Measurements from ENCODE around the gene NR2C1. TPM values are rescaled to one million over a fixed set of nuclear protein-coding genes. Genes with fewer than 3 reads are reported as not detected.
A peak's percentile ranks its signal among the peaks of the same experiment; 100 is the strongest.

Gene NR2C1
- total RNA-seq, 3 donors from 2014 or later (not counting 1 experiment from before 2014, with no cell fraction given): 41.4 to 58.5 (median 46.9) TPM

DNA sequence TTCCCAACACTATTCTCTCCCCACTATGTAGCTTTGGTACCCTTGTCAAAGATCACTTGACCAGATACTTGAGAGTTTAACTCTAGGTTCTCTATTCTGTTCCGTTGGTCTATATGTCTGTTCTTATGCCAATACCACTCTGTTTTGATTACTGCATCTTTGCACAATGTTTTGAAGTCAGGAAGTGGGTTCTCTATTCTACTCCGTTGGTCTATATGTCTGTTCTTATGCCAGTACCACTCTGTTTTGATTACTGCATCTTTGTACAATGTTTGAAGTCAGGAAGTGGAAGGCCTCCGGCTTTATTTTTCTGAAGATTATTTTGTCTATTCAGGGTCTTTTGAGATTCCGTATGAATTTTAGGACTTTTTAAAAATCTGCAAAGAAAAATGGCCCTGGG, 67.2 kb downstream of the NR2C1 start:
- intact Hi-C loops (cut with micrococcal nuclease): no loop called here
- H3K4me3 ChIP-seq (ENCODE audit: low read length): no peak overlapping the region
- H3K9me3 Mint-ChIP-seq: peaks cover 0 to 6% of the 10 kb centered on the region in 2 donors
- peak overlapping the region; percentile 19 for H3K4me3 Mint-ChIP-seq
- peaks cover 18% of the 10 kb centered on the region for H3K4me1 ChIP-seq (ENCODE audit: control insufficient read depth, insufficient read depth, low read length)
- peaks cover 12% of the 10 kb centered on the region for H3K9me3 ChIP-seq (ENCODE audit: control insufficient read depth, insufficient read depth, low read length)
- DNase-seq: peak in 1 of 2 donors; percentile 21
- H3K27me3 Mint-ChIP-seq (ENCODE audit: low read depth in 2 of 2): no peaks in the 10 kb centered on the region
- no peak overlapping the region for H3K27ac ChIP-seq (ENCODE audit: low read length)
- no peak for ATAC-seq
- H3K36me3 Mint-ChIP-seq: no peaks in the 10 kb centered on the region
- TF ChIP-seq, protein P1, sequence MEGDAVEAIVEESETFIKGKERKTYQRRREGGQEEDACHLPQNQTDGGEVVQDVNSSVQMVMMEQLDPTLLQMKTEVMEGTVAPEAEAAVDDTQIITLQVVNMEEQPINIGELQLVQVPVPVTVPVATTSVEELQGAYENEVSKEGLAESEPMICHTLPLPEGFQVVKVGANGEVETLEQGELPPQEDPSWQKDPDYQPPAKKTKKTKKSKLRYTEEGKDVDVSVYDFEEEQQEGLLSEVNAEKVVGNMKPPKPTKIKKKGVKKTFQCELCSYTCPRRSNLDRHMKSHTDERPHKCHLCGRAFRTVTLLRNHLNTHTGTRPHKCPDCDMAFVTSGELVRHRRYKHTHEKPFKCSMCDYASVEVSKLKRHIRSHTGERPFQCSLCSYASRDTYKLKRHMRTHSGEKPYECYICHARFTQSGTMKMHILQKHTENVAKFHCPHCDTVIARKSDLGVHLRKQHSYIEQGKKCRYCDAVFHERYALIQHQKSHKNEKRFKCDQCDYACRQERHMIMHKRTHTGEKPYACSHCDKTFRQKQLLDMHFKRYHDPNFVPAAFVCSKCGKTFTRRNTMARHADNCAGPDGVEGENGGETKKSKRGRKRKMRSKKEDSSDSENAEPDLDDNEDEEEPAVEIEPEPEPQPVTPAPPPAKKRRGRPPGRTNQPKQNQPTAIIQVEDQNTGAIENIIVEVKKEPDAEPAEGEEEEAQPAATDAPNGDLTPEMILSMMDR (IDR thresholded peaks at IDR 0.05): no peak
- no peak overlapping the region for H3K27ac Mint-ChIP-seq
- WGBS (ENCODE audit: insufficient coverage): 76% methylated on average over 4 of the region's 4 CpGs
- H3K4me1 Mint-ChIP-seq: peaks cover 22 to 23% of the 10 kb centered on the region in 2 donors
- no peaks in the 10 kb centered on the region for H3K27me3 ChIP-seq (ENCODE audit: control insufficient read depth, insufficient read depth, low read length)
- H3K36me3 ChIP-seq (ENCODE audit: control insufficient read depth, insufficient read depth, low read length): peaks cover 2% of the 10 kb centered on the region

GRCh38 chr12:95004610-95005009, 68.8 kb downstream of the NR2C1 start:
- Mint-ChIP-seq H3K36me3 (no peaks in the 10 kb centered on the region), H3K9me3 (peaks cover 0 to 6% of the 10 kb centered on the region in 2 donors), H3K27ac (peak overlapping the region; percentile 94 to 96), H3K4me1 (peaks cover 31% of the 10 kb centered on the region in 2 donors), H3K27me3 (ENCODE audit: low read depth in 2 of 2) (no peaks in the 10 kb centered on the region), H3K4me3 (peak overlapping the region; percentile 95)
- H3K9me3 ChIP-seq (ENCODE audit: control insufficient read depth, insufficient read depth, low read length): peaks cover 12% of the 10 kb centered on the region
- H3K4me1 ChIP-seq (ENCODE audit: control insufficient read depth, insufficient read depth, low read length): peaks cover 21% of the 10 kb centered on the region
- no peaks in the 10 kb centered on the region for H3K27me3 ChIP-seq (ENCODE audit: control insufficient read depth, insufficient read depth, low read length)
- H3K4me3 ChIP-seq (ENCODE audit: low read length): no peak overlapping the region
- H3K36me3 ChIP-seq (ENCODE audit: control insufficient read depth, insufficient read depth, low read length): peaks cover 3% of the 10 kb centered on the region
- H3K27ac ChIP-seq (ENCODE audit: low read length): no peak overlapping the region
- no peak for ATAC-seq
- DNase-seq: no peak
- intact Hi-C loops (cut with micrococcal nuclease): no loop called here
- WGBS (ENCODE audit: insufficient coverage): 71% methylated on average over 1 of the region's 2 CpGs
- TF ChIP-seq, protein P1 (IDR thresholded peaks at IDR 0.05): no peak

DNA sequence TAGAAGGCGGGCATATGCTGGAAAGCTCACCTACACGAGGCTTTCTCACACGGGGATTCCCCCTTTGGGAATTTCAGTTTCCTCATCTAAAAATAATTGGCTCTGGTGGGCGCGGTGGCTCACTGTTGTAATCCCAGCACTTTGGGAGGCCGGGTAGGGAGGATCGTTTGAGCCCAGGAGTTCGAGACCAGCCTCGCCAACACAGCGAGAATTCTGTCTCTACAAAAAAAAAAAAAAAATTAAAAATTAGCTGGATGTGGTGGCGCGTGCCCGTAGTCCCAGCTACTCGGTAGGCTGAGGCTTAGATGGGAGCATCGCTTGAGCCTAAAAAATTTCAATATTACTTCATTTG, 69.5 kb downstream of the NR2C1 start:
- H3K27ac Mint-ChIP-seq: peak overlapping the region; percentile 94 to 96
- H3K9me3 Mint-ChIP-seq: peaks cover 0 to 6% of the 10 kb centered on the region in 2 donors
- peaks cover 38% of the 10 kb centered on the region in 2 donors for H3K4me1 Mint-ChIP-seq
- ATAC-seq (peak in 2 of 3 donors; percentile 1), DNase-seq (no peak)
- H3K36me3 ChIP-seq (ENCODE audit: control insufficient read depth, insufficient read depth, low read length): peaks cover 3% of the 10 kb centered on the region
- no peaks in the 10 kb centered on the region for H3K36me3 Mint-ChIP-seq
- peak overlapping the region; percentile 76 for H3K4me3 ChIP-seq (ENCODE audit: low read length)
- H3K27me3 ChIP-seq (ENCODE audit: control insufficient read depth, insufficient read depth, low read length): no peaks in the 10 kb centered on the region
- 64% methylated on average over 13 of the region's 15 CpGs for WGBS (ENCODE audit: insufficient coverage)
- peaks cover 21% of the 10 kb centered on the region for H3K4me1 ChIP-seq (ENCODE audit: control insufficient read depth, insufficient read depth, low read length)
- H3K4me3 Mint-ChIP-seq: peak overlapping the region; percentile 95
- intact Hi-C loops (cut with micrococcal nuclease): loop anchor here (1.0 to 2.0 kb wide), 2 partner anchors 63 to 327 kb away; no protein-coding TSS in a partner anchor
- TF ChIP-seq, protein P1 (IDR thresholded peaks at IDR 0.05): no peak
- H3K27me3 Mint-ChIP-seq (ENCODE audit: low read depth in 2 of 2): no peaks in the 10 kb centered on the region
- H3K9me3 ChIP-seq (ENCODE audit: control insufficient read depth, insufficient read depth, low read length): peaks cover 12% of the 10 kb centered on the region
- peak overlapping the region; percentile 77 for H3K27ac ChIP-seq (ENCODE audit: low read length)

Data from natural killer cell (primary cell).